OCI-LY1 (cell line): ENCODE measurements around the gene KITLG.

Experiments used
- H2AFZ ChIP-seq: fragments of 200-600 bp; sonication (generic), shearing (Covaris generic); 2 replicates; pipeline ENCODE4 v1.6.0; 2014; ENCODE audit warnings: antibody characterized with exemption, mild to moderate bottlenecking, low read length
- H3F3A ChIP-seq: fragments of 200-600 bp; sonication (generic), shearing (Covaris generic); 2 replicates; pipeline ENCODE4 v1.6.0; 2014; ENCODE audit warnings: mild to moderate bottlenecking, antibody characterized with exemption, low read length, moderate library complexity; ENCODE audit not compliant: insufficient read depth
- H3K27ac ChIP-seq: fragments of 200-600 bp; sonication (generic); 2 replicates; pipeline ENCODE4 v1.5.1; 2014; ENCODE audit warnings: low read length, mixed run types, mild to moderate bottlenecking, low read depth; ENCODE audit not compliant: poor library complexity, severe bottlenecking
- H3K27me3 ChIP-seq: fragments of 200-600 bp; sonication (generic); 2 replicates; pipeline ENCODE4 v1.6.0; 2014; ENCODE audit warnings: antibody characterized with exemption, mild to moderate bottlenecking, low read length, moderate library complexity; ENCODE audit not compliant: insufficient read depth
- H3K36me3 ChIP-seq: fragments of 200-600 bp; sonication (generic); 2 replicates; pipeline ENCODE4 v1.6.1; 2014; ENCODE audit warnings: mild to moderate bottlenecking, antibody characterized with exemption, low read length, moderate library complexity, mixed read lengths; ENCODE audit not compliant: insufficient read depth
- H3K4me1 ChIP-seq: fragments of 200-600 bp; sonication (generic); 2 replicates; pipeline ENCODE4 v1.5.1; 2014; ENCODE audit warnings: mild to moderate bottlenecking, low read length, moderate library complexity; ENCODE audit not compliant: insufficient read depth, severe bottlenecking
- H3K4me2 ChIP-seq: fragments of 200-600 bp; sonication (generic), shearing (Covaris generic); 2 replicates; pipeline ENCODE4 v1.6.1; 2014; ENCODE audit warnings: low read length
- H3K4me3 ChIP-seq: fragments of 200-600 bp; sonication (generic); 2 replicates; pipeline ENCODE4 v1.5.1; 2014; ENCODE audit warnings: low read length, low read depth, mild to moderate bottlenecking, mixed read lengths; ENCODE audit not compliant: poor library complexity, severe bottlenecking
- H3K79me2 ChIP-seq: fragments of 200-600 bp; shearing (Covaris generic); 2 replicates; pipeline ENCODE4 v1.6.1; 2016; ENCODE audit warnings: mixed run types, low read length, mixed read lengths; ENCODE audit not compliant: insufficient read depth
- H3K9ac ChIP-seq: fragments of 200-600 bp; sonication (generic), shearing (Covaris generic); 2 replicates; pipeline ENCODE4 v1.6.1; 2014; ENCODE audit warnings: mild to moderate bottlenecking, low read length, mixed read lengths
- H3K9me2 ChIP-seq: fragments of 200-600 bp; sonication (generic), shearing (Covaris generic); 2 replicates; pipeline ENCODE4 v1.6.1; 2014; ENCODE audit warnings: low read depth, mild to moderate bottlenecking, low read length, mixed read lengths
- H3K9me3 ChIP-seq: fragments of 200-600 bp; shearing (Covaris generic); 2 replicates; pipeline ENCODE4 v1.6.1; 2014; ENCODE audit warnings: low read length, mixed read lengths
- H4K20me1 ChIP-seq: fragments of 200-600 bp; sonication (generic), shearing (Covaris generic); 2 replicates; pipeline ENCODE4 v1.6.0; 2016; ENCODE audit warnings: mild to moderate bottlenecking, low read length; ENCODE audit not compliant: insufficient read depth
- EZH2 ChIP-seq: fragments of 200-600 bp; sonication (generic), shearing (Covaris generic); IDR thresholded peaks from 2 replicates; pipeline ENCODE4 v1.8.0; 2017; ENCODE audit warnings: borderline replicate concordance, mixed run types, mild to moderate bottlenecking, antibody characterized with exemption, low read length, moderate library complexity, mixed read lengths
- TF ChIP-seq, protein P1 (sequence below): fragments of 200-600 bp; sonication (generic), shearing (Covaris generic); IDR thresholded peaks from 2 replicates; pipeline ENCODE4 v1.5.1; 2017; ENCODE audit warnings: mild to moderate bottlenecking, antibody characterized with exemption, low read length, moderate library complexity, mixed read lengths

KITLG gene

DNA sequence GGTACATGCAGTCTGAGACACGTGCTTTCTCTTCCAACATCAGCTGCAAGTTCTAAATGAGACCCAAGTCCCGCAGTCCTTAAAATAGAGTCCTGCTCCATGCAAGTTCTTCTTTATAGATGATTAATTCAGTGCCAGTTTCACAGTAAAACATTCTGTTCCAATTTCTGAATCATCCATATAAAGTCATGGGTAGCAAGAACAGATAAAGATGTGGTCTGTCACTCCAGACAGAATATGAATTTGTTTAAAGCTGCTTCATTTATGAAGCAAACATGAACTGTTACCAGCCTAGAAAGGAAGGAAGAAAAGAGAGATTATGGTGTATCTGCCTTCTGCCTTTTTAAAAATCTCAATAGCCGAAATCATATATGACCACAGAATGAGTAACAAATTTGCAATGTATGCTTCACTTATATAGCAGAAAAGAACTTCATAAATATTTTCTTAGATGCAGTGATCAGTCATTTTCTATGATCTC is 83.3 kb downstream of the KITLG start:
- no peaks in the 10 kb centered on the region for H3K79me2 ChIP-seq
- TF ChIP-seq, protein P1, sequence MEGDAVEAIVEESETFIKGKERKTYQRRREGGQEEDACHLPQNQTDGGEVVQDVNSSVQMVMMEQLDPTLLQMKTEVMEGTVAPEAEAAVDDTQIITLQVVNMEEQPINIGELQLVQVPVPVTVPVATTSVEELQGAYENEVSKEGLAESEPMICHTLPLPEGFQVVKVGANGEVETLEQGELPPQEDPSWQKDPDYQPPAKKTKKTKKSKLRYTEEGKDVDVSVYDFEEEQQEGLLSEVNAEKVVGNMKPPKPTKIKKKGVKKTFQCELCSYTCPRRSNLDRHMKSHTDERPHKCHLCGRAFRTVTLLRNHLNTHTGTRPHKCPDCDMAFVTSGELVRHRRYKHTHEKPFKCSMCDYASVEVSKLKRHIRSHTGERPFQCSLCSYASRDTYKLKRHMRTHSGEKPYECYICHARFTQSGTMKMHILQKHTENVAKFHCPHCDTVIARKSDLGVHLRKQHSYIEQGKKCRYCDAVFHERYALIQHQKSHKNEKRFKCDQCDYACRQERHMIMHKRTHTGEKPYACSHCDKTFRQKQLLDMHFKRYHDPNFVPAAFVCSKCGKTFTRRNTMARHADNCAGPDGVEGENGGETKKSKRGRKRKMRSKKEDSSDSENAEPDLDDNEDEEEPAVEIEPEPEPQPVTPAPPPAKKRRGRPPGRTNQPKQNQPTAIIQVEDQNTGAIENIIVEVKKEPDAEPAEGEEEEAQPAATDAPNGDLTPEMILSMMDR, result no peak
- no peak for TF ChIP-seq EZH2
- H3F3A ChIP-seq, result no peaks in the 10 kb centered on the region
- H3K4me1 ChIP-seq, result no peaks in the 10 kb centered on the region
- no peaks in the 10 kb centered on the region for H3K9me2 ChIP-seq
- H3K27ac ChIP-seq, result no peak overlapping the region
- no peak overlapping the region for H3K4me3 ChIP-seq
- no peak overlapping the region for H3K9ac ChIP-seq
- H4K20me1 ChIP-seq, result no peaks in the 10 kb centered on the region
- H3K27me3 ChIP-seq, result no peaks in the 10 kb centered on the region
- no peak overlapping the region for H3K4me2 ChIP-seq
- no peaks in the 10 kb centered on the region for H3K36me3 ChIP-seq
- H3K9me3 ChIP-seq, result no peaks in the 10 kb centered on the region
- no peak overlapping the region for H2AFZ ChIP-seq

DNA sequence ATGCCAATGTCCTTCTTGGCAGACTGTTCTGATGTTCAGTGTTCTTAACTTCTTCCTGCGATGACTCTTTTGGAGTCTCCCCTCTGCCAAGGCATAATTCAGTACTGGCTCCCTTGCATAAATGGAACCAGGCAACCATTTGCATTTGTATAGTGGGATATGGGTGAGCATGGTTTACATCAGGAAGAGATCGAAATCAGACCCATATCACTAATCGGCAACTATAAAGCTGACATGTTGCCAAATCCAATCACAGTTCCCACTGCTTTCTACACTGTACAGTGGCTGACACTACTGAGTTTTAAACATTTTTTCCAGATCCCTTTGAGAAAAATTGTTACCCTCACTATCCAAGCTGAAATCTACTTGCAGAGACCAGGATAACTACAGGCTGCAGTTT is 83.8 kb downstream of the KITLG start:
- H3K27me3 ChIP-seq, result no peaks in the 10 kb centered on the region
- no peaks in the 10 kb centered on the region for H4K20me1 ChIP-seq
- H3K9me3 ChIP-seq, result no peaks in the 10 kb centered on the region
- no peak overlapping the region for H3K27ac ChIP-seq
- H3K79me2 ChIP-seq, result no peaks in the 10 kb centered on the region
- H3K4me1 ChIP-seq, result no peaks in the 10 kb centered on the region
- TF ChIP-seq, protein P1, result no peak
- no peak overlapping the region for H2AFZ ChIP-seq
- H3K9me2 ChIP-seq, result no peaks in the 10 kb centered on the region
- no peak overlapping the region for H3K4me3 ChIP-seq
- no peak overlapping the region for H3K4me2 ChIP-seq
- no peaks in the 10 kb centered on the region for H3K36me3 ChIP-seq
- H3F3A ChIP-seq, result no peaks in the 10 kb centered on the region
- H3K9ac ChIP-seq, result no peak overlapping the region

DNA sequence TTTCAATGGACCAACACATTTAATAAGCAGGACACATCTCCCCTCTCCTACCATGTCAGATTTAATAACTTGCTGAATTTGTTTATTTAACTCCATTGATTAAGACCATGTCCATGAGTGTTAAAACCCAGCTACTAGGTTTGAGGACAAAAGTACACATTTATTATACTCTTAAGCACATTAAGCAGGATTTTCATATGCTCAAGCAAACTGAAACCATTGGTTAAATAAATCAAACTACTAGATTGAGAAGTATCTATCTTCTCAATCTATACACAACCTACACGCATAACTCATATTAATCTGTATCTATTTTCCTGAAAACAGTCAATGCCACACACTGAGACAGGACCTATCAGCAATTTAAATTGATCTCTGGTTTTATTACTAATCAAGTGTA is 85.2 kb downstream of the KITLG start:
- Histone ChIP-seq H3K36me3 (no peaks in the 10 kb centered on the region), H3K79me2 (no peaks in the 10 kb centered on the region), H3F3A (no peaks in the 10 kb centered on the region)

More for the DNA sequence above, 85.2 kb downstream of the KITLG start:
- H3K9ac ChIP-seq, result no peak overlapping the region
- H3K27me3 ChIP-seq, result no peaks in the 10 kb centered on the region
- no peak overlapping the region for H2AFZ ChIP-seq
- no peak for TF ChIP-seq EZH2
- TF ChIP-seq, protein P1, result no peak
- no peak overlapping the region for H3K4me3 ChIP-seq
- H3K9me3 ChIP-seq, result no peaks in the 10 kb centered on the region
- no peak overlapping the region for H3K4me2 ChIP-seq
- no peaks in the 10 kb centered on the region for H3K9me2 ChIP-seq
- H3K27ac ChIP-seq, result no peak overlapping the region
- H4K20me1 ChIP-seq, result no peaks in the 10 kb centered on the region
- no peaks in the 10 kb centered on the region for H3K4me1 ChIP-seq
